LNCAP (cell line): ENCODE results near the gene RNF212B.

Experiments used
- TF ChIP-seq, protein P1 (sequence below): fragments of 450-650 bp; IDR thresholded peaks from 2 replicates; pipeline ENCODE4 v1.5.1; 2017; ENCODE audit warnings: mild to moderate bottlenecking

RNF212B gene

DNA sequence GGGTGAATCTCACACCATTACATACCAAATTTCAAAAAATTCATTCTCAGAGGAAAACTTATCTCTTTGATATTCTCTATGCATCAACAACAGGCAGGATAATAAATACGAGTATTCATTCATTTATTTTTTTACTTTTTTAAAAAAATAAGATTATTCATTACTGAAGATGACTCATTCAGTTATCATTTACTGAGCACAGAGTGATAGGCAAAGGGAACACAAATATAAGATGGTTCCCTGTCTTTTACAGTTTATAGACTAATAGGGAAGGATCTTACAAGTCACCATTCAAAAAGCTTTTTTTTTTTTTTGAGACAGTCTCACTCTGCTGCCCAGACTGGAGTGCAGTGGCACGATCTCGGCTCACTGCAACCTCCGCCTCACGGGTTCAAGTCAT lies 78.6 kb downstream of the RNF212B start:
- TF ChIP-seq, protein P1, sequence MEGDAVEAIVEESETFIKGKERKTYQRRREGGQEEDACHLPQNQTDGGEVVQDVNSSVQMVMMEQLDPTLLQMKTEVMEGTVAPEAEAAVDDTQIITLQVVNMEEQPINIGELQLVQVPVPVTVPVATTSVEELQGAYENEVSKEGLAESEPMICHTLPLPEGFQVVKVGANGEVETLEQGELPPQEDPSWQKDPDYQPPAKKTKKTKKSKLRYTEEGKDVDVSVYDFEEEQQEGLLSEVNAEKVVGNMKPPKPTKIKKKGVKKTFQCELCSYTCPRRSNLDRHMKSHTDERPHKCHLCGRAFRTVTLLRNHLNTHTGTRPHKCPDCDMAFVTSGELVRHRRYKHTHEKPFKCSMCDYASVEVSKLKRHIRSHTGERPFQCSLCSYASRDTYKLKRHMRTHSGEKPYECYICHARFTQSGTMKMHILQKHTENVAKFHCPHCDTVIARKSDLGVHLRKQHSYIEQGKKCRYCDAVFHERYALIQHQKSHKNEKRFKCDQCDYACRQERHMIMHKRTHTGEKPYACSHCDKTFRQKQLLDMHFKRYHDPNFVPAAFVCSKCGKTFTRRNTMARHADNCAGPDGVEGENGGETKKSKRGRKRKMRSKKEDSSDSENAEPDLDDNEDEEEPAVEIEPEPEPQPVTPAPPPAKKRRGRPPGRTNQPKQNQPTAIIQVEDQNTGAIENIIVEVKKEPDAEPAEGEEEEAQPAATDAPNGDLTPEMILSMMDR, result no peak

DNA sequence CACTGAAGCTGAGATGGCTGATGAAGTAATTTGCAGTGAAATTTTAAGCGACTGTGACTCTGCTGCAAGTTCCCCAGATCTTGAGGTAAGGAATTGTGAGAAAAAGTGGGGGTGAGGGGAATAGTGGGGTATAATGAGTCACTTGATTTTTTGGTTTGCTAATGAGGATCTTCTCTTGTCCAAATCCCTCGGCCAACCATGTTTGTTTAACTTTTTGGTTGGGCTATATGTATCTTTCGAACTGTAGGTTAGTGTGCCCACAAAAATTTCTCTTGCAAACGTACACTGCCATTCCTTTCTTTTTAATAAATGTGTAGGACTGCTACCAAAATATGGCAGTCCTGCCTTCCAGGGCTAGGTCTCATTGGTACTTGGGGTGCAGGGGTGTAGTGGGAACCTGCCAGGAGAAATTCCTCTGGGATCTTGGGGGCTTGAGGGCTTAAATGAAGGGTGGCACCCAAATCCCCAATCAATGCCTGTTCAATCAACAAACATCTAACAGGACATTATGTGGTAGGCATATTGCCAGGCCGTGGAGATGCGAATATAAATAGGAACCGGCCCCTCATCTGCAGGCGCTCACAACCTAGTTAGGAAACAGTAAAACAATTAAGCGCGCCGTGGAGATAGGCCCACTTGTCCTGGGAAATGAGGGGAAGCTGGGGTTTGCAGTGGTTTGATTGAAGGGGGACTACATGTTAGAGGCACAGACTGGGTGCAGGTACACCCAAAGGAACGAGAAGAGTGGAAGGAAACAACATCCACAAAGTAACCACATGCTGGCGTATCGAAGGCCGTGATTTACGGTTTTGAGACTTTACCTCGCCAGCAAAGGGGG lies 82.2 kb downstream of the RNF212B start:
- TF ChIP-seq, protein P1, result no peak

DNA sequence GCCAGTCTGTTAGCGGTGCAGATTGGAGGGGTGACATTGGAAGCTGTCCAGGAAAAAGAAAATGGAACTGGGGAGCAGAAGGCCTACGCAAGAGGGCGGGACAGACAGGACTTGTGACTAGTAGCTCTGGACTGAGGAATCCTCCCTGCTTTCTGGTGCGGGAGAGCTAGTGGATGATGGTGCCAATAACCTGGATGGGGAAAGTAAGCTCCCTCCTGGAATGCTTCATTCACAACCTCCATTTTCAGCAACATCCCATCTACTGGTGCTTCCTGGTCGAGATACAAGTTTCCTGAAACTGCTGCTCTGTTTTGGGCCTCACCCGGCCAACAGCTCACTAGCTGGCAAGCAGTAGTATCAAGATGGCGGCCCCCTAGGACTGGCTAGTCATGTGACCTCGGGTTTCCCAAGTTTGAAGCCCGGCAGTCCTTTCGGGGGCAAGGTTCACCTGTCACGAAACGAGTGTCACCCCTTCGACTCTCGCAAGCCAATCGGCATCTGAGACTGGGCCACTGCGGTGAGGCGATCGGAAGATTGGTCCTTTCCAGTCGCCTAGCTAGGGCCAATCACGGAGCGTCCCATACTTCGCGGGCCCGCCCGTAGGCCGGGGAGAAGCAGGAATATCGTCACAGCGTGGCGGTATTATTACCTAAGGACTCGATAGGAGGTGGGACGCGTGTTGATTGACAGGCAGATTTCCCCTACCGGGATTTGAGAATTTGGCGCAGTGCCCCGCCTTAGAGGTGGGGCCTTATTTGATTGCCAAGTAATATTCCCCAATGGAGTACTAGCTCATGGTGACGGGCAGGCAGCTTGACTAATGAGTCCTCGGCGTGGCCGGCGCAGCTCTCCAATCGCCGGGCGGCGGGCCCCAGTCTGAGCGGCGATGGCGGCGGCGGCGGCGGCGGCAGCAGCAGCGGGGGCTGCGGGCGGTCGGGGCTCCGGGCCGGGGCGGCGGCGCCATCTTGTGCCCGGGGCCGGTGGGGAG lies 83.1 kb downstream of the RNF212B start, which contains the start of gene PABPN1:
PABPN1 (plus strand) TSS at position 874 of the 988 bp plus-strand sequence; CDS start at position 887, 13 bp downstream.
- TF ChIP-seq, protein P1, result no peak

DNA sequence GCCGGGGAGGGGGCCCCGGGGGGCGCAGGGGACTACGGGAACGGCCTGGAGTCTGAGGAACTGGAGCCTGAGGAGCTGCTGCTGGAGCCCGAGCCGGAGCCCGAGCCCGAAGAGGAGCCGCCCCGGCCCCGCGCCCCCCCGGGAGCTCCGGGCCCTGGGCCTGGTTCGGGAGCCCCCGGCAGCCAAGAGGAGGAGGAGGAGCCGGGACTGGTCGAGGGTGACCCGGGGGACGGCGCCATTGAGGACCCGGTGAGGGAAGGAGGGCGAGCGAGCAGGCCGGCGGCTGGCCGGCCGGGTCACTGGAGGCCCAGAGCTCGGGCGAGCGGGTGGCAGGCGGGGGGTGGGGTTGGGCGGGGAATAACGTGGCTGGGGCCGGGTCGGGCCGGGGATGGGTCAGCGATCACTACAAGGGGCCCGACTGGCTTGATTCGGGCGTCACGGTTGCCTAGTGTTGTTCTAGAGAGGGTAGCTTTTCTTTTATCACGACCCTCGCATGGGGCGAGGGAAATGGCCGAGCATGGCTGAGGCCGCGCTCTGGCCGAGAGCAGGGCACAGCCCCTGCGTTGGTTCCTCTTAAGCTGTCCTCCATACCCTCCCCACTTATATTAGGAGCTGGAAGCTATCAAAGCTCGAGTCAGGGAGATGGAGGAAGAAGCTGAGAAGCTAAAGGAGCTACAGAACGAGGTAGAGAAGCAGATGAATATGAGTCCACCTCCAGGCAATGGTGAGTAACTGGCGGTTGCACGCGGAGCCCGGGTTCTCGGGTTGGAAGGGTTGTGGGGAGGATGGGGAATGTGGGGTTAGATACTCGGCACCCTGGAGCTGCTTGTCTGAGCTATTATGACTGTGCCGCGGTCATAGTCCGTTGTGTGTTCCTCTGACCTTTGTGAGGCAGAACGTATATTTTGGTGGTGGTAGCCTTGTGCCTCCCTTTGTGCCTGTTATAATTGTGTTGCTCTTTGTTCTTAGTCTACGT lies 84.1 kb downstream of the RNF212B start:
- TF ChIP-seq, protein P1, result no peak
